Measurements from ENCODE around the gene USP43. TPM values are rescaled to one million over a fixed set of nuclear protein-coding genes. Genes with fewer than 3 reads are reported as not detected.

Gene USP43
- total and polyA plus RNA-seq, 12 donors = 0.11 to 1.2 (median 0.54) TPM; not detected in 2

DNA sequence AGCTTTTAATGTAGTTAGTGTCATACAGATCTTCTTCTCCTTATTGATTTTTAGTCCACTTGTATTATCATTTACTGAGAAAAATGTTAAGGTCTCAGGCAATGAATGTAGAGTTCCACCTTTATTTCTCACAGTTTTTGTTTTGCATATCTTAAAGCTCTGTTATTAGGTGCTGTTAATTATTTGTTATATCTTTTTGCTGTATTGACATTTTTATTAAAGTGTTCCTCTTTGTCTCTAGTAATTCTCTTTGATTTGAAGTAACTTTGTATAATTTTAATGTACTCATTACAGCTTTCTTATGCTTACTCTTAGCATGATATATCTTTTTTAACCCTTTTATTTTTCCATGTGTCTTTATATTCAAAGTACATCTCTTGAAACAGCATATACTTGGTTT lies 22.4 kb upstream of the USP43 start:
- no peaks in the 10 kb centered on the region for H3K36me3 ChIP-seq (replicated peaks in 1 of 2)
- intact Hi-C loops (cut with DNase I) = no loop called here
- peaks cover 0 to 8% (median 0%) of the 10 kb centered on the region in 3 donors for H3K9me3 ChIP-seq (replicated peaks in 1 of 3)
- no peak overlapping the region for H3K4me3 ChIP-seq
- H3K27ac ChIP-seq = no peak overlapping the region
- TF ChIP-seq, protein P1, sequence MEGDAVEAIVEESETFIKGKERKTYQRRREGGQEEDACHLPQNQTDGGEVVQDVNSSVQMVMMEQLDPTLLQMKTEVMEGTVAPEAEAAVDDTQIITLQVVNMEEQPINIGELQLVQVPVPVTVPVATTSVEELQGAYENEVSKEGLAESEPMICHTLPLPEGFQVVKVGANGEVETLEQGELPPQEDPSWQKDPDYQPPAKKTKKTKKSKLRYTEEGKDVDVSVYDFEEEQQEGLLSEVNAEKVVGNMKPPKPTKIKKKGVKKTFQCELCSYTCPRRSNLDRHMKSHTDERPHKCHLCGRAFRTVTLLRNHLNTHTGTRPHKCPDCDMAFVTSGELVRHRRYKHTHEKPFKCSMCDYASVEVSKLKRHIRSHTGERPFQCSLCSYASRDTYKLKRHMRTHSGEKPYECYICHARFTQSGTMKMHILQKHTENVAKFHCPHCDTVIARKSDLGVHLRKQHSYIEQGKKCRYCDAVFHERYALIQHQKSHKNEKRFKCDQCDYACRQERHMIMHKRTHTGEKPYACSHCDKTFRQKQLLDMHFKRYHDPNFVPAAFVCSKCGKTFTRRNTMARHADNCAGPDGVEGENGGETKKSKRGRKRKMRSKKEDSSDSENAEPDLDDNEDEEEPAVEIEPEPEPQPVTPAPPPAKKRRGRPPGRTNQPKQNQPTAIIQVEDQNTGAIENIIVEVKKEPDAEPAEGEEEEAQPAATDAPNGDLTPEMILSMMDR (IDR thresholded peaks at IDR 0.05) = no peak
- no peak for TF ChIP-seq POLR2A (IDR thresholded peaks at IDR 0.05)
- no peaks in the 10 kb centered on the region for H3K27me3 ChIP-seq
- no peak for DNase-seq
- no peaks in the 10 kb centered on the region for H3K4me1 ChIP-seq (replicated peaks in 1 of 2)

DNA sequence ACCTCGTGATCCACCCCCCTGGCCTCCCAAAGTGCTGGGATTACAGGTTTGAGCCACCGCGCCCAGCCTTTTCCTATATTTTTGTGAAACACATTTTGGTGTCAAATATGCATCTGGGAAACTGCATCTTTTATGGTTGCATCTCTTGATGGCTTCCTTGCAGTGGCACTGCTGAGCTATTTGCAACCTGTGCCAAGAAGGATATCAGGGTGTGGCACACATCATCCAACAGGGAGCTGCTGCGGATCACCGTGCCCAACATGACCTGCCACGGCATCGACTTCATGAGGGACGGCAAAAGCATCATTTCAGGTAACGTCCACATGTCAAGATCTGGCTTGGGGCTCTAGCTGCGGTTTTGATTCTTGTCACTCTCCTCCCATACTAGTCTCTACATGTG lies 16.8 kb upstream of the USP43 start:
- DNase-seq = no peak
- TF ChIP-seq, protein P1 (IDR thresholded peaks at IDR 0.05) = no peak
- TF ChIP-seq POLR2A (IDR thresholded peaks at IDR 0.05) = no peak
- H3K9me3 ChIP-seq (replicated peaks in 1 of 3) = peaks cover 0 to 7% (median 0%) of the 10 kb centered on the region in 3 donors
- no peak overlapping the region for H3K4me3 ChIP-seq
- no peaks in the 10 kb centered on the region for H3K36me3 ChIP-seq (replicated peaks in 1 of 2)
- H3K4me1 ChIP-seq (replicated peaks in 1 of 2) = no peaks in the 10 kb centered on the region
- no peaks in the 10 kb centered on the region for H3K27me3 ChIP-seq
- WGBS, 4 donors = 81 to 87% (median 86%) methylated on average over 8 to 10 of the region's 10 CpGs
- intact Hi-C loops (cut with DNase I) = no loop called here
- no peak overlapping the region for H3K27ac ChIP-seq

DNA sequence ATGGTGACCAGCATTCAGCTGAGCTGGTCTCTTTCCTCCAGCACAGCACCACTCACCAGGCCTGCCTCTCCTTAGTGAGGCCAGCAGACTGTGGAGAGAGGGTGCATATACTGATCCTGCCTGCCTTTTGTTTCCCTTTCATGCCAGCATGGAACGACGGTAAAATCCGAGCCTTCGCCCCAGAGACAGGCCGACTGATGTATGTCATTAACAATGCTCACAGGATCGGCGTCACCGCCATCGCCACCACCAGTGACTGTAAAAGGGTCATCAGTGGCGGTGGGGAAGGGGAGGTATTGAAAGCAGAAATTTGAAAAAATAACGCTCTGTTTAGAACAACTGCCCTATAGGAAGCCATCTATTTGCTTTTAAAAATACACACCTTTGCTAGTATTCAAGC lies 12.6 kb upstream of the USP43 start:
- no peak for DNase-seq
- H3K27ac ChIP-seq = no peak overlapping the region
- H3K4me1 ChIP-seq (replicated peaks in 1 of 2) = no peaks in the 10 kb centered on the region
- no peaks in the 10 kb centered on the region for H3K27me3 ChIP-seq
- no peaks in the 10 kb centered on the region for H3K36me3 ChIP-seq (replicated peaks in 1 of 2)
- H3K4me3 ChIP-seq = no peak overlapping the region
- intact Hi-C loops (cut with DNase I) = no loop called here
- no peak for TF ChIP-seq POLR2A (IDR thresholded peaks at IDR 0.05)
- TF ChIP-seq, protein P1 (IDR thresholded peaks at IDR 0.05) = no peak
- WGBS, 4 donors = 89 to 96% (median 90%) methylated on average over 11 of the region's 11 CpGs
- no peaks in the 10 kb centered on the region for H3K9me3 ChIP-seq (replicated peaks in 1 of 3)

DNA sequence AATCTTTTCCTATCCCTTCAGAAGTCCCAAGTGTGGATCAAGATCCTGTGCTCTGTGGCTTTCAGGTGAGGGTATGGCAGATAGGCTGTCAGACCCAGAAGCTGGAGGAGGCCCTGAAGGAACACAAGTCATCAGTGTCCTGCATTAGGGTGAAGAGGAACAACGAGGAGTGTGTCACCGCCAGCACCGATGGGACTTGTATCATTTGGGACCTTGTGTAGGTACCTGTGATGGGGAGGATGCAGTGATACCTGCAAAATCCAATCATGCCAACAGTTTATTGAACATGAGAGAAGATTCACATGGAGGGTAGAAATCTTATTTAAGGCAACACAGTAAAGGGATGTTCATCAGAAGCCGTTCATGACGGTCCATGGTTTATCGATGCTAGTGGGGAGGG lies 10.0 kb upstream of the USP43 start:
- H3K27me3 ChIP-seq = no peaks in the 10 kb centered on the region
- no peak for TF ChIP-seq POLR2A (IDR thresholded peaks at IDR 0.05)
- TF ChIP-seq, protein P1 (IDR thresholded peaks at IDR 0.05) = no peak
- H3K4me3 ChIP-seq = no peak overlapping the region
- DNase-seq = no peak
- no peaks in the 10 kb centered on the region for H3K9me3 ChIP-seq (replicated peaks in 1 of 3)
- no peak overlapping the region for H3K27ac ChIP-seq
- intact Hi-C loops (cut with DNase I) = no loop called here
- H3K36me3 ChIP-seq (replicated peaks in 1 of 2) = no peaks in the 10 kb centered on the region
- no peaks in the 10 kb centered on the region for H3K4me1 ChIP-seq (replicated peaks in 1 of 2)
- 83 to 91% (median 88%) methylated on average over 6 of the region's 6 CpGs for WGBS, 4 donors

Measured in adrenal gland (tissue), 12 donors.